Osteocyte (in vitro differentiated cells): Measurements from ENCODE around the gene FBRSL1. TPM values are rescaled to one million over a fixed set of nuclear protein-coding genes. Genes with fewer than 3 reads are reported as not detected.

Experiments used
- DNase-seq: peaks from one replicate; pipeline ENCODE4 v3.0.0; 2021; ENCODE audit warnings: mixed read lengths; ENCODE audit not compliant: unreplicated experiment; ENCODE audit errors: extremely low spot score
- H3K27ac Mint-ChIP-seq: one replicate; pipeline ENCODE4 v1.8.0; 2021; ENCODE audit warnings: mild to moderate bottlenecking, mixed read lengths; ENCODE audit not compliant: unreplicated experiment
- H3K27me3 Mint-ChIP-seq: one replicate; pipeline ENCODE4 v1.8.0; 2021; ENCODE audit warnings: mixed read lengths; ENCODE audit not compliant: unreplicated experiment
- H3K36me3 Mint-ChIP-seq: one replicate; pipeline ENCODE4 v1.8.0; 2021; ENCODE audit warnings: mixed read lengths; ENCODE audit not compliant: unreplicated experiment
- H3K4me1 Mint-ChIP-seq: one replicate; pipeline ENCODE4 v1.8.0; 2021; ENCODE audit warnings: mixed read lengths; ENCODE audit not compliant: unreplicated experiment
- H3K4me3 Mint-ChIP-seq: one replicate; pipeline ENCODE4 v1.8.0; 2021; ENCODE audit warnings: mild to moderate bottlenecking, moderate library complexity, mixed read lengths; ENCODE audit not compliant: unreplicated experiment
- H3K9me3 Mint-ChIP-seq: one replicate; pipeline ENCODE4 v1.8.0; 2021; ENCODE audit warnings: mixed read lengths; ENCODE audit not compliant: unreplicated experiment
- total RNA-seq: library from RNA; stranded (reverse); gene quantifications from 2 replicates; pipeline ENCODE4 v1.2.1, GENCODE V29; 2021
- TF ChIP-seq, protein P1 (sequence below): fragments of 200-600 bp; sonication (generic); IDR thresholded peaks from 2 replicates; pipeline ENCODE4 v1.5.0; 2021; ENCODE audit warnings: antibody characterized with exemption, mild to moderate bottlenecking, moderate library complexity

The FBRSL1 gene
- total RNA-seq, 1 donor from 2014 or later, result 46.2 TPM

DNA sequence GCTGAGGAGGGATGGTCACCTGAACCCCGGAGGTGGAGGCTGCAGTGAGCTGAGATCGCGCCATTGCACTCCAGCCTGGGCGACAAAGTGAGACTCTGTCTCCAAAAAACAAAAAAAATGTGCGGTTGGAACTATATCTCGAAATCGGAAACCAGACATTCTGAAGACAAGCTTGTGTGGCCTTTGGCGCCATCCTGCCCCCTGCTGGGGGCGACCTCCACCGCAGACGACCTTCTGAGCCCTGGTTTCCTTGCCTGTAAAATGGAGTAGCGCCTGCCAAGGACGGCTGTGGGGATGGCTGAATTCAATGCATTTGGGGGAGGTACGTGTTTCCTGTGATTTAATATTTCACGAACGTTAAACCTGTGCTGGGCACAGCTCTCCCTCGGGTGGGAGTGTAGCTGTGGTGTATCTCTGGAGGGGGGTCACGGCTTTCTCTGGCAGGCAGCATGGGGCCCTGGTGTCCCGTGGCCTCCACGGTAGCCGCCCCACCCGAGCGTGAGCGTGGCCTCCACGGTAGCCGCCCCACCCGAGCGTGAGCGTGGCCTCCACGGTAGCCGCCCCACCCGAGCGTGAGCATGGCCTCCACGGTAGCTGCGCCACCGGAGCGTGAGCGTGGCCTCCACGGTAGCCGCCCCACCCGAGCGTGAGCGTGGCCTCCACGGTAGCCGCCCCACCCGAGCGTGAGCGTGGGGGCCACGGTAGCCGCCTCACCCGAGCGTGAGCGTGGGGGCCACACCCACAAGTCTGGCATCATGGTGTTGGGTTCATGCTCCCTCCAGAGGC, 65.1 kb downstream of the FBRSL1 start:
- TF ChIP-seq, protein P1, sequence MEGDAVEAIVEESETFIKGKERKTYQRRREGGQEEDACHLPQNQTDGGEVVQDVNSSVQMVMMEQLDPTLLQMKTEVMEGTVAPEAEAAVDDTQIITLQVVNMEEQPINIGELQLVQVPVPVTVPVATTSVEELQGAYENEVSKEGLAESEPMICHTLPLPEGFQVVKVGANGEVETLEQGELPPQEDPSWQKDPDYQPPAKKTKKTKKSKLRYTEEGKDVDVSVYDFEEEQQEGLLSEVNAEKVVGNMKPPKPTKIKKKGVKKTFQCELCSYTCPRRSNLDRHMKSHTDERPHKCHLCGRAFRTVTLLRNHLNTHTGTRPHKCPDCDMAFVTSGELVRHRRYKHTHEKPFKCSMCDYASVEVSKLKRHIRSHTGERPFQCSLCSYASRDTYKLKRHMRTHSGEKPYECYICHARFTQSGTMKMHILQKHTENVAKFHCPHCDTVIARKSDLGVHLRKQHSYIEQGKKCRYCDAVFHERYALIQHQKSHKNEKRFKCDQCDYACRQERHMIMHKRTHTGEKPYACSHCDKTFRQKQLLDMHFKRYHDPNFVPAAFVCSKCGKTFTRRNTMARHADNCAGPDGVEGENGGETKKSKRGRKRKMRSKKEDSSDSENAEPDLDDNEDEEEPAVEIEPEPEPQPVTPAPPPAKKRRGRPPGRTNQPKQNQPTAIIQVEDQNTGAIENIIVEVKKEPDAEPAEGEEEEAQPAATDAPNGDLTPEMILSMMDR, result peak; percentile 24
- no peak for DNase-seq
- Mint-ChIP-seq H3K36me3 (no peaks in the 10 kb centered on the region), H3K4me3 (no peak overlapping the region), H3K9me3 (no peaks in the 10 kb centered on the region), H3K4me1 (no peaks in the 10 kb centered on the region), H3K27me3 (no peaks in the 10 kb centered on the region), H3K27ac (no peak overlapping the region)

DNA sequence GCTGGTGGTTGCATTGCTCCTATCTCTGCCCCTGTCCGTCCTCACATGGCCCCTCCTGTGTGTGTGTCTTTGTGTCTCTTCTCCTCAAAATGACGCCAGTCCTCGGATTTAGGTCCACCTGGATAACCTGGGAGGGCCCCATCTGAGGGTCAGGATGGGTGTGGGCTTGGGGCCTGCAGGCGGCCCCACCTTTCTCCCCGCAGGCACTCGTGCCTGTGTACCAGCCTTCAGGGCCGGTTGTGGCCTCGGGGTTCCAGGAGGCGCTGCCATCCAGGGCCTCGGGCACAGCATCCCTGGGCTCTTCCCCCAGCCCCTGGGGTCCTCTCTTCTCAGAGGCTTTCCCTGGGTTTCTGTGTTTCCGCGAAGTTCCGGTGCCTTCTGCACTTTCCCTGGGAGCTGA, 65.7 kb downstream of the FBRSL1 start:
- no peak for DNase-seq
- TF ChIP-seq, protein P1, result no peak
- Mint-ChIP-seq H3K27me3 (no peaks in the 10 kb centered on the region), H3K4me3 (no peak overlapping the region), H3K4me1 (peaks cover under 1% of the 10 kb centered on the region), H3K9me3 (no peaks in the 10 kb centered on the region), H3K36me3 (no peaks in the 10 kb centered on the region), H3K27ac (no peak overlapping the region)

DNA sequence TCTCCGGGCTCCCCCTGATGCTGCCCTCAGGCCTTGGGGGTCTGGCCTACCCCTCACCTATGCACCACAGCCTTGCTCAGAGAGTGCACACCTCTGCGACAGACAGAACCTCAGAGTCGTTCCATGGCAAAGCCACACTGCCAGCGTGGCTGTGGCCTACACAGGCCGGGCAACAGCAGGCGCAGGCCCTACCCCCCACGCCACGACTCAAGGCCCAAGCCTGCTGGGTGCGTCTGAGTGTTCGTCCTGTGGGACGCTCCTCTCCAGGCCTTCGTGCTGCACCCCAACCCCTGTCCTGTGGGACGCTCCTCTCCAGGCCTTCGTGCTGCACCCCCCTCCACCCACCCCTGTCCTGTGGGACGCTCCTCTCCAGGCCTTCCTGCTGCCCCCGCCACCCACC, 66.3 kb downstream of the FBRSL1 start:
- no peak for DNase-seq
- no peak overlapping the region for H3K27ac Mint-ChIP-seq
- H3K4me3 Mint-ChIP-seq, result no peak overlapping the region
- H3K27me3 Mint-ChIP-seq, result no peaks in the 10 kb centered on the region
- no peaks in the 10 kb centered on the region for H3K36me3 Mint-ChIP-seq
- TF ChIP-seq, protein P1, result no peak
- H3K4me1 Mint-ChIP-seq, result peaks cover 4% of the 10 kb centered on the region
- H3K9me3 Mint-ChIP-seq, result no peaks in the 10 kb centered on the region

DNA sequence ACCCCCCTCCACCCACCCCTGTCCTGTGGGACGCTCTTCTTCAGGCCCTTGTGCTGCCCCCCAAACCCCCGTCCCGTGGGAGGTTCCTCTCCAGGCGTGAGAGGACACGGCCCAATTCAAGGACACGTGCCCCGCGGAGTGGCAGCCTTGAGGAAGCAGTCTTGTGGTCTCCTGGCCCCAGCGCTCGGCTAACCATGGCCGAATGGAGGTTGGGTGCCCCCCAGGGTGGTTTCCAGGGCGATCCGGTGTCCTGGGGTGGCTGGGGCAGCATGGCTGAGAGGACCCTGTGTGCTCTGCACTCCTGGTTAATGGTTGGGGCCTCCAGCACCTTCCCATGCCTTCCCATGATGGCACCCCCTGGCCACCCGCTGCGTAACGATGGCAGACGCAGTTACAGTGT, 66.8 kb downstream of the FBRSL1 start:
- H3K9me3 Mint-ChIP-seq, result no peaks in the 10 kb centered on the region
- TF ChIP-seq, protein P1, result no peak
- no peak overlapping the region for H3K27ac Mint-ChIP-seq
- DNase-seq, result no peak
- no peaks in the 10 kb centered on the region for H3K27me3 Mint-ChIP-seq
- H3K4me1 Mint-ChIP-seq, result peaks cover 4% of the 10 kb centered on the region
- no peaks in the 10 kb centered on the region for H3K36me3 Mint-ChIP-seq
- no peak overlapping the region for H3K4me3 Mint-ChIP-seq

DNA sequence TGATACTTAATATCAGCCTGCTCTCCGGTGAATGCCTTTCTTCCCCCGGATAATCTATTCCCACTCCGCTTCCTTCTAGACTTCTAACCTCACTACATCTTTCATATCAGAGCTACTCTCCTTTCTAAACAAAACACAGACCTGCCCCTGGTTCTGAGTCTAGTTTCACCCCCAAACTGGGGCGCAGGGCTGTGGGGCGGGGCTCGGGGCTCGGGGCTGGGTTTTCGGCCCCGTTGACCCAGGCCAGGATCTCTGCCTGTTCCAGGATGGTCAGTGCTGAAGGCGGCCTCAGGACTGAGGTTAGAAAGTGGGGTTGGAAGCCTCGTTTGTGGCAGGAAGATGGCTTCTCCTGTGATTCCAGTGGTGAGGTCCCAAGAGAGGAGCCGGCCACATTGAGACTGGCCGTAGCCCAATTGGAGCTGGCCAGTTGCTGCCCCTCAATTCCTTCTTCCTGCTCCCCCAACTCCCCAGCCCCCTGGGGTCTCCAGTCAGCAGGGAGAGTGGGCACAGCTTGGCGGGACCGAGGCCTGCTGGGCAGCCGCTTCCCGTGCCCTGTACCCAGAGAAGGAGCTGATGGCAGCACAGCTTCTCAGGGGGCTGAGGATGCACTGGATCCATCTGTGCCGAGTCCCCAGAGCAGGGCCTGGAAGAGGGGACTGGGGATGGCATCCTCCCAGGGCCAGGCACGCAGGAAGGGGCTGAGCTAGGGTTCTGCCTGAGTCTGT, 67.5 kb downstream of the FBRSL1 start:
- DNase-seq, result no peak
- TF ChIP-seq, protein P1, result no peak
- Mint-ChIP-seq H3K4me3 (no peak overlapping the region), H3K36me3 (no peaks in the 10 kb centered on the region), H3K27me3 (no peaks in the 10 kb centered on the region), H3K9me3 (no peaks in the 10 kb centered on the region), H3K27ac (no peak overlapping the region), H3K4me1 (peaks cover 4% of the 10 kb centered on the region)
